OCI-LY7 (cell line): ENCODE results near the gene PGAP2. TPM values are rescaled to one million over a fixed set of nuclear protein-coding genes. Genes with fewer than 3 reads are reported as not detected.

Experiments used
- BruUV-seq: library from RNA; stranded (reverse); fragments of 400-500 nt; replicated peaks from 2 replicates; lab custom pipeline; 2021; lab: Mats Ljungman, UMichigan
- CTCF ChIA-PET: fragments of 300-600 bp; sonication (Branson Sonifier 250); formaldehyde crosslinking; loops from one replicate; lab custom pipeline; 2022; ENCODE audit warnings: antibody characterized with exemption; ENCODE audit not compliant: unreplicated experiment; lab: Charles Lee
- POLR2A ChIA-PET: fragments of 300-600 bp; sonication (Branson Sonifier 250); formaldehyde crosslinking; loops from one replicate; lab custom pipeline; 2022; ENCODE audit warnings: antibody characterized with exemption; lab: Charles Lee
- DNase-seq: peaks from one replicate; pipeline ENCODE4 v3.0.0-alpha.2; 2015; ENCODE audit warnings: low spot score
- H2AFZ ChIP-seq: fragments of 200-600 bp; sonication (generic), shearing (Covaris generic); 2 replicates; pipeline ENCODE4 v1.6.1; 2014; ENCODE audit warnings: mild to moderate bottlenecking, antibody characterized with exemption, low read length, moderate library complexity
- H3K27ac ChIP-seq: fragments of 200-600 bp; sonication (generic); 2 replicates; pipeline ENCODE4 v1.5.1; 2014; ENCODE audit warnings: mixed run types, low read depth, mild to moderate bottlenecking, moderate library complexity, low read length, inconsistent platforms; ENCODE audit not compliant: poor library complexity, severe bottlenecking
- H3K36me3 ChIP-seq: fragments of 200-600 bp; sonication (generic); 2 replicates; pipeline ENCODE4 v1.6.1; 2014; ENCODE audit warnings: mild to moderate bottlenecking, antibody characterized with exemption, low read length, moderate library complexity, mixed read lengths; ENCODE audit not compliant: insufficient read depth
- H3K4me1 ChIP-seq: fragments of 200-600 bp; sonication (generic); 2 replicates; pipeline ENCODE4 v1.5.1; 2014; ENCODE audit warnings: mild to moderate bottlenecking, low read length; ENCODE audit not compliant: insufficient read depth, poor library complexity, severe bottlenecking
- H3K4me2 ChIP-seq: fragments of 200-600 bp; sonication (generic); 2 replicates; pipeline ENCODE4 v1.6.1; 2014; ENCODE audit warnings: mild to moderate bottlenecking, low read length
- H3K4me3 ChIP-seq: fragments of 200-600 bp; sonication (generic); 2 replicates; pipeline ENCODE4 v1.5.1; 2014; ENCODE audit warnings: mild to moderate bottlenecking, low read depth, low read length; ENCODE audit not compliant: poor library complexity, severe bottlenecking
- H3K79me2 ChIP-seq: fragments of 200-600 bp; sonication (generic); 2 replicates; pipeline ENCODE4 v1.6.1; 2016; ENCODE audit warnings: low read depth, mild to moderate bottlenecking, low read length, moderate library complexity, mixed read lengths; ENCODE audit not compliant: insufficient read depth
- H3K9me2 ChIP-seq: fragments of 200-600 bp; sonication (generic); 2 replicates; pipeline ENCODE4 v1.6.1; 2016; ENCODE audit warnings: mild to moderate bottlenecking, low read length, mixed read lengths; ENCODE audit not compliant: insufficient read depth
- H3K9me3 ChIP-seq: fragments of 200-600 bp; sonication (generic); 2 replicates; pipeline ENCODE4 v1.6.1; 2014; ENCODE audit warnings: mild to moderate bottlenecking, mixed run types, low read length, mixed read lengths
- H4K20me1 ChIP-seq: fragments of 200-600 bp; sonication (generic); 2 replicates; pipeline ENCODE4 v1.6.1; 2014; ENCODE audit warnings: mild to moderate bottlenecking, antibody characterized with exemption, low read length, moderate library complexity, mixed read lengths; ENCODE audit not compliant: insufficient read depth
- EZH2phosphoT487 ChIP-seq: fragments of 200-600 bp; sonication (generic); IDR thresholded peaks from 2 replicates; pipeline ENCODE4 v1.6.1; 2018; ENCODE audit warnings: low read depth, borderline replicate concordance, mild to moderate bottlenecking, mixed run types, antibody characterized with exemption, low read length, moderate library complexity, mixed read lengths
- intact Hi-C: fragments of 100-400 bp; cut with micrococcal nuclease; formaldehyde crosslinking; loops from one replicate; pipeline ENCODE4 v1.10.0; 2022; ENCODE audit not compliant: unreplicated experiment
- total RNA-seq, 2 experiments: library from RNA; depleted of rRNA in 1 of 2; stranded (reverse); fragments of >200 nt in 1 of 2; shearing (Covaris generic) in 1 of 2; gene quantifications; 2 replicates each; pipeline ENCODE4 v1.2.3, GENCODE V29; 2014 to 2022
- TF ChIP-seq, protein P1 (sequence below): fragments of 200-600 bp; sonication (generic); conservative IDR thresholded peaks from 2 replicates; pipeline ENCODE4 v1.5.1; 2014; ENCODE audit warnings: mild to moderate bottlenecking, antibody characterized with exemption, low read length, moderate library complexity, mixed read lengths

PGAP2 gene
- total RNA-seq, 2 experiments from 2014 or later = 23.9 to 44.0 TPM

DNA sequence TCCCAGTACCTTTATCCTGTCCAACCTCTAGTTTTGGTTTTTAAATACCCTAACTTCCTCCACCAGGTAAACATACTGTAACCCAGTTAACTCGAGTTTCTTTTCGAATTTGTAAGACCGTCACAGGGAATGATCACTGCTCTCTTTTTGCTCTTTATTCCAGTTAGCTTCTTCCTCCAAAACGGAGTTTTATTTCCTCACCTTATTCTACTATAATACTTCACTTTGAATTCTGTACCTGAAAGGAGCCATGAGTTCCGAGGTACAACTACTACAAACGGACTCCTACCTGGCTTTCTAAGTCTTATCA, 12.4 kb upstream of the PGAP2 start:
- Histone ChIP-seq H3K9me2 (no peaks in the 10 kb centered on the region), H3K4me2 (peak overlapping the region; percentile 95), H4K20me1 (peaks cover 14% of the 10 kb centered on the region), H3K36me3 (peaks cover 55% of the 10 kb centered on the region), H3K4me1 (peaks cover 29% of the 10 kb centered on the region), H3K27ac (no peak overlapping the region), H3K9me3 (no peaks in the 10 kb centered on the region), H3K4me3 (peak overlapping the region; percentile 93), H2AFZ (no peak overlapping the region), H3K79me2 (peaks cover 63% of the 10 kb centered on the region)
- intact Hi-C loops = no loop called here
- TSS peak; percentile 75 for BruUV-seq
- no peak for TF ChIP-seq EZH2phosphoT487
- TF ChIP-seq, protein P1, sequence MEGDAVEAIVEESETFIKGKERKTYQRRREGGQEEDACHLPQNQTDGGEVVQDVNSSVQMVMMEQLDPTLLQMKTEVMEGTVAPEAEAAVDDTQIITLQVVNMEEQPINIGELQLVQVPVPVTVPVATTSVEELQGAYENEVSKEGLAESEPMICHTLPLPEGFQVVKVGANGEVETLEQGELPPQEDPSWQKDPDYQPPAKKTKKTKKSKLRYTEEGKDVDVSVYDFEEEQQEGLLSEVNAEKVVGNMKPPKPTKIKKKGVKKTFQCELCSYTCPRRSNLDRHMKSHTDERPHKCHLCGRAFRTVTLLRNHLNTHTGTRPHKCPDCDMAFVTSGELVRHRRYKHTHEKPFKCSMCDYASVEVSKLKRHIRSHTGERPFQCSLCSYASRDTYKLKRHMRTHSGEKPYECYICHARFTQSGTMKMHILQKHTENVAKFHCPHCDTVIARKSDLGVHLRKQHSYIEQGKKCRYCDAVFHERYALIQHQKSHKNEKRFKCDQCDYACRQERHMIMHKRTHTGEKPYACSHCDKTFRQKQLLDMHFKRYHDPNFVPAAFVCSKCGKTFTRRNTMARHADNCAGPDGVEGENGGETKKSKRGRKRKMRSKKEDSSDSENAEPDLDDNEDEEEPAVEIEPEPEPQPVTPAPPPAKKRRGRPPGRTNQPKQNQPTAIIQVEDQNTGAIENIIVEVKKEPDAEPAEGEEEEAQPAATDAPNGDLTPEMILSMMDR = no peak
- CTCF ChIA-PET = no interaction called here
- no peak for DNase-seq
- POLR2A ChIA-PET = interaction anchor here (0.8 to 1.5 kb wide), 5 partner anchors 12 to 298 kb away, joined by 3 to 7 read pairs (median 3); no protein-coding TSS in a partner anchor

GRCh38 chr11:3796346-3796745, 12.0 kb upstream of the PGAP2 start:
- CTCF ChIA-PET = no interaction called here
- Histone ChIP-seq H3K36me3 (peaks cover 51% of the 10 kb centered on the region), H3K9me3 (no peaks in the 10 kb centered on the region), H3K4me1 (peaks cover 29% of the 10 kb centered on the region), H3K79me2 (peaks cover 59% of the 10 kb centered on the region), H4K20me1 (peaks cover 14% of the 10 kb centered on the region), H3K27ac (peak overlapping the region; percentile 55), H2AFZ (no peak overlapping the region), H3K9me2 (no peaks in the 10 kb centered on the region), H3K4me2 (peak overlapping the region; percentile 95), H3K4me3 (peak overlapping the region; percentile 93)
- intact Hi-C loops = no loop called here
- POLR2A ChIA-PET = interaction anchor here (1.0 to 1.5 kb wide), 3 partner anchors 13 to 297 kb away, joined by 3 to 7 read pairs (median 3); no protein-coding TSS in a partner anchor
- no TSS peak for BruUV-seq
- TF ChIP-seq, protein P1 = no peak
- no peak for TF ChIP-seq EZH2phosphoT487
- DNase-seq = peak; percentile 14

DNA sequence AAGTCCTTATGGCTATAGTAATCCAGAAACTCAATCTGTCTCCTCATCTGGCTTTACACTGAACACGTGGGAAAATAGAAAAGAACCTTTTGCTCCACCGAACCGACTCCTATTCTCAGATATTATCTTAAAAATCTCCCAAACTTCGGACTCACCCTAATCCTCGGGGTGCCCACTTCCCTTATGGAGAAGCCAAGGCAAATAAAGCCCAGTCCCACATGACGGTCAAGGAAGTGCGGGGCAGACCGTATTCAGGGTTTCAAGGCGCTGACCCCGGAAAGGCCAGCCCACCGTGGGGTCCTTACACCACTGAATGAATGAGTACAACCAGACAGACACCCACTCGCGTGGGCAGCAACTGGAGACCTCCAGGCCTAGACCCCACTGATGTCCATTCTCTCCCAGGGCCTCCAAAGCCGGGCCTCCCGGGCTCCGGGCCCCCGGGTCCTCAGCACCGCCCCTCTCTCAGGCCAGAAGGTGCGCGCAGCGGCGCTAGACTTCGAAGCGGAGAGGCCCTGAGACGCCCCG, 11.5 kb upstream of the PGAP2 start:
- Histone ChIP-seq H2AFZ (peak overlapping the region; percentile 34; the same call in 1 of the 2 replicates), H3K4me2 (peak overlapping the region; percentile 95), H3K9me3 (no peaks in the 10 kb centered on the region), H3K36me3 (peaks cover 46% of the 10 kb centered on the region), H3K4me3 (peak overlapping the region; percentile 93), H3K79me2 (peaks cover 54% of the 10 kb centered on the region), H3K9me2 (no peaks in the 10 kb centered on the region), H3K27ac (peak overlapping the region; percentile 55), H4K20me1 (peaks cover 14% of the 10 kb centered on the region), H3K4me1 (peaks cover 29% of the 10 kb centered on the region)
- ChIA-PET CTCF (no interaction called here), POLR2A (interaction anchor here (1.5 kb wide), 1 partner anchor 13 kb away, joined by 7 read pairs; no protein-coding TSS in a partner anchor)
- intact Hi-C loops = loop anchor here (1.0 kb wide), 1 partner anchor 40 kb away; no protein-coding TSS in a partner anchor
- TF ChIP-seq, protein P1 = peak; percentile 37; the same call in 1 of the 2 replicates
- TF ChIP-seq EZH2phosphoT487 = no peak
- no peak for DNase-seq
- BruUV-seq = no TSS peak
